Cerebellar nuclear complex (tissue), 1 donor: Measurements from ENCODE around the gene CRTC3.

Experiments used
- DNase-seq, 2 experiments: peaks; one replicate each; lab custom pipeline; 2025; lab: John Stamatoyannopoulos, UW

The CRTC3 gene

DNA sequence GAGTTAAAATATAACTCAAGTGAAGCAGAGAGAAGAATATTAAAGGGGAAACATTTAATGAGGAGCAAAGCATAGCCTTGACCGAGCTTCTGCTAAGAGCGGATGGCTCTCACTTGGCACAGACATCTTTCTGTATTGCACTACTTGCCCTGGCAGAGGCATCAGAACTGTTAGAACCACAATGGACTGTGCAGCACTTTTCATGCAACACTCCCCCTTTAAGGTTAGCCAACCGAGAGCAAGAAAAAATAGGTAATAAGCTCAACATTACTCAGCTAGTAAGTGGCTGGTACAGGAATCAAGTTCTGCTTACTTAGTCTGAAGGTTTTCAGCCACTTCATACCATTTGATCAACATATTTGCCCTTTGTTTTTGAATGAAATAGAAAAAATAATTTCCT is 33.7 kb downstream of the CRTC3 start:
- no peak for DNase-seq

DNA sequence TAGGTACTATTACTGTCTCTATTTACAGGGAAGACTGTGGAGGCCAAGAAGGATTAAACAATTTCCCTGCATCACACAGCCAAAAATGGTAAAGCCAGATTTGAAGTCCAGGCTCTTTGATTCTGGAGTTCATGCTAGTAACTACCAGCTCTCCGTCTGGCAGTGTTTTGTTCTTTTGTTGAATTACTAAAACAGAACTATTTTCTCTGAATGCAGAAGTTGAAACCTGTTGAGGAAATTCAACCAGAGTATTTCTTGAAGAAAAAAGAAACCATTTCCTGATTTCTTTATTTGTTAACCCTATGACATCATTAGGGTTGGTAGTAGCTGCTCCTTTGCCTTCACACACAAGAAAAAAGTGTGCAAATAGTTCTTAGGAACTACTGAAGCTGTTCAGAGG is 34.3 kb downstream of the CRTC3 start:
- DNase-seq: no peak

DNA sequence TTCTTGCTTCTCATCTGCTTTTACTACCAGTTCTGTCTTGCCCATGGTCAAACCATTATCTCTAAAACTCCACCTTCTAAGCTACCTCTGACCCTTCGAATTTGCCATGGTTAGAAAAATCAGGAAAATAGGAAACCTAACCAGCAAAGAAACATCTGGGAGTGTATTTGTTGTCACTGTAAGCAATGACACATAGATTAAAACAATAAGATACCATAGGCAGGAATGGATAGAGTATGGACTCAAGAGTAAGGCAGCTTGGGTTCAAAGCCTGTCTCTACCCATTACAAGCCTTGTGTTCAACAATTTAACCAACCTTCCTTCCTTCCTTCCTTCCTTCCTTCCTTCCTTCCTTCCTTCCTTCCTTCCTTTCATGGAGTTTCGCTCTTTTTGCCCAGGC is 34.9 kb downstream of the CRTC3 start:
- no peak for DNase-seq

DNA sequence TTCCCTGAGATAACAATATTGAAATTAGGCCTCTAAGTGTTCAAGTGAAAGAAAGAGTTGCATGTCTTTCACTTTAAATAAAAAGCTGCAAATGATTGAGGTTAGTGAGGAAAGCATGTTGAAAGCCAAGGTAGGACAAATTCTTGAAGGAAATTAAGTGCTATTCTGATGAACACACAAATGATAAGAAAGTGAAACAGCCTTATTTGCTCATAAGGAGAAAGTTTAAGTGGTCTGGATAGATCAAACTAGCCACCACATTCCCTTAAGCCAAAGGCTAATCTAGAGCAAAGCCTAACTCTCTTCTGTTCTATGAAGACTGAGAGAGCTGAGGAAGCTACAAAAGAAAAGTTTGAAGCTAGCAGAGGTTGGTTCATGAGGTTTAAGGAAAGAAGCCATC is 36.1 kb downstream of the CRTC3 start:
- no peak for DNase-seq

DNA sequence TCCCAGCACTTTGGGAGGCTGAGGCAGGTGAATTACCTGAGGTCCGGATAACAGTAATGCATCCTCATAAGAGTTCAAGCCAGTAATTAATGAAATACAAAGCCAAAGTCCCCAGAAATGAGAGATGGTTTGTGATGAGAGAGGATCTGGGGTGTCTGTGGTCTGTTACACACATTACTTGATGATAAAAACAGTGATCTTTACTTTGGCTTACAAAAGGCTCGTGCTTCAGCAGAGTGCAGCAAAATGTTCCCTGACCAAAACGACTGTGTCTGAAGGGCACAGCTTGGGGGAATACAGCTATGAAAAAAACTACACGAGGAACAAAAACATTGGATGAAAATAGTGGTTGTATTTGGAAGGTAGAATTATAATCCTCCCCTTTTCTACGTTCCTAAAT is 40.9 kb downstream of the CRTC3 start:
- no peak for DNase-seq

DNA sequence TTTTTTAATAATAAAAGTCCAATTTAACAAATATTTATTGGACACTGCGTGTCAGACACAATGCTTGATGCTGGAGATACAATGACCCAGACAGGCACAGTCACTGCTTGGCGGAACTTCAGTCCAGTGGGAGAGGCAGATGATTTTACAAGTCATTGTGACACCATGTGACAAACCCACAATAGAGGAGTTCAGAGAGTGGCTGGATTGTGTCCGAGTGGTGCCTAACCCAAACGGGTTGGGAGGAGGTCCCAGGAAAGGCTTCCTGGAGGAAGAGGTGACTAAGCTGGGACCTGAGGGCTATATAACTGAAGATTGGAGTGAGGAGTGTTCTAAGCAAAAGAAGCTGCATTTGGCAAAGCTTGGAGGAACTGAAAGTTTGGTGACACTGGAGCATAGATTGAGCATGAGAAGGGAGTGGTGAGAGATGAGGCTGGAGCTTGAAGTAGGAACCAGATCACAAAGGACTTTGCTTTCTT is 41.4 kb downstream of the CRTC3 start:
- DNase-seq: no peak

DNA sequence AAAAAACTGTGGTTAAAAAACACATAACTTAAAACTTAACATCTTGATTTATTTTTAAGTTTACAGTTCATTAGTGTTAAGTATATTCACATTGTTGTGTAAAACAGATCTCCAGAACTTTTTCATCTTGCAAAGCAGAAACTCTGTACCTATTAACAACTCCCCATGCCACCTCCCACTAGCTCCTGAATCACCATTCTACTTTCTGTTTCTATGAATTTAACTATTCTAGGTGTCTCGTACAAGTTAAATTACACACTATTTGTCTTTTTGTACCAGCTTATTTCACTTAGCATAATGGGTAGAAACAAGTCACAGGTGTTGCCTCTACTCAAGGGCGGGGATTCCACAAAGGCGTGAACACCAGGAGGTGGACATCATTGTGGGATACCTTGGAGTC is 43.2 kb downstream of the CRTC3 start:
- no peak for DNase-seq

DNA sequence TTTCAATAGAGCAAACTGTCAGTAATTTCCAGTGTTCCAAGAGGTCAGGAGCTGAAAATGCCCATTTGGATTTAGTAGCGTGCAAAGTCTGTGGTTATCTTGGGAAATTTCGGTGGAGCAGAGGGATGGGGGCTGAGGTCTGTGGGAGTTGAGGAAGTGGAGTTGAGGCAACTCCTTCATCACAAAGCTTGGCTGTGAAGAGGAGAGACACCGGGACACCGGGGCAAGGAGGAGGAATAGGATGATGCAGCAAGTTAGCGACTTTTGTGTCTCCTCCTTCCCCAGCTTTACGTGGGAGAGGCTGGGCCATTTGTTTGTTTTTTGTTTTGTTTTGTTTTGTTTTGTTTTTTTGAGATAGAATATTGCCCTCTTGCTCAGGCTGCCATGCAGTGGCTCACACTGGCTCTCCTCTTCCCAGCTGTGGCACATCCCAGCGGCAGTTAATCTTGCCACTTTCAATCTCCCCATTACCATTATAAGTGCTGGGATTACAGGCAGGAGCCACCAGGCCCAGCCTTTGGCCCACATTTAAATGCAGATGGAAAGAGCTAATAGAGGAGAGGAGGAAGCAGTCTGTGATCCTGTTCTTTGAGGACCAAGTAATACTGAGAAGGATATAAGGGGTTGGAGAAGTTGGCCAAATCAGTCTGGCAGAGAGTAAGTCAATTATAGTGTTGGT is 47.1 kb downstream of the CRTC3 start:
- no peak for DNase-seq

DNA sequence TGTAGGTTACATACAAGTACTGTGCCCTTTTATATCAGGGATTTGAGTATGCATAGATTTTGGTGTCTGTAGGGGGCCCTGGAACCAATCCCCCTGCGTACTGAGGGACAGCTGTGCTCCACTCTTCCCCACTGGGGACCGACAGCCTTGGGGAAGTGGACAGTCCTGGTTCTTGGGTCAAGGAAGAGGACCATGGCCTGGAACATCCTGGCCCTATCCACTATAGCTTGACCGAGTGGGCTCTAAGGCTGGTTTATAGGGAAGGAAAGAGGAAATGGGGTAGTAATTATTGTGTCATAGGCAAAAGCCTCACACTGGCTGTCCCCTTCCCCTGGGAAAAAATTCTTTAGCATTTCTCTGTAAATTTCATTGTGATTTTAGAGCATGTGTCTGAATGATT is 49.5 kb downstream of the CRTC3 start:
- DNase-seq: no peak

DNA sequence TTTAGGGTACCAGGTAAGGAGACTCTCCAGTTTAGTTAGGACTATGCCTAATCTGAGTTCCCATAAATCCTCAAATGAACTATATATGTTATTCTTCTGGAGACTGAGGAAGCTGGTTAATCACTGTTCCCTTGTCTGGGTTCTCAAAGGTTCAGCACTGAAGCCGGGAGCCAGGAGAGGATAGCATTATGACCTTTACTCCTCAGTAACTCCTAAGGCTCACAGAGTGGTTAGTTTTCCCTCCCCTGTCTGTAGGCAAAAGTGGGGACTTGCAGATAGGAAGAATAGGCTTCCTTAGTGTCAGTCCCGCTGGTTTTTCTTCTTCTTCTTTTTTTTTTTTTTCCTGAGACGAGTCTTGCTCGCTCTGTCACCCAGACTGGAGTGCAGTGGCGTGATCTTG is 50.4 kb downstream of the CRTC3 start:
- no peak for DNase-seq

DNA sequence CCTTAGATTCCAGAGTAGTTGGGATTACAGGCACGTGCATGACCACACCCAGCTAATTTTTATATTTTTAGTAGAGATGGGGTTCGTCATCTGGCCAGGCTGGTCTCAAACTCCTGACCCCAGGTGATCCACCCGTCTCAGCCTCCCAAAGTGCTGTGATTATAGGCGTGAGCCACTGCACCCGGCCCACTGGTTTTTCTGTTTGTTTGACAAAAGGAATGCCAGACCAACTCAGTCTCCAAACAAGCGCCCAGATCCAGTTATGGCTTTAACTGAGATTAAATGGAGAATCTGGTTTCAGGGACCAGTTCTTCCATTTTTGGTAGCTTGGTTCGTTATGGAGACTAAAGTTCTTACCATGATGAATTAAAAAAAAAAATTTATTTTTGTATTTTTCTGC is 50.8 kb downstream of the CRTC3 start:
- DNase-seq: no peak

DNA sequence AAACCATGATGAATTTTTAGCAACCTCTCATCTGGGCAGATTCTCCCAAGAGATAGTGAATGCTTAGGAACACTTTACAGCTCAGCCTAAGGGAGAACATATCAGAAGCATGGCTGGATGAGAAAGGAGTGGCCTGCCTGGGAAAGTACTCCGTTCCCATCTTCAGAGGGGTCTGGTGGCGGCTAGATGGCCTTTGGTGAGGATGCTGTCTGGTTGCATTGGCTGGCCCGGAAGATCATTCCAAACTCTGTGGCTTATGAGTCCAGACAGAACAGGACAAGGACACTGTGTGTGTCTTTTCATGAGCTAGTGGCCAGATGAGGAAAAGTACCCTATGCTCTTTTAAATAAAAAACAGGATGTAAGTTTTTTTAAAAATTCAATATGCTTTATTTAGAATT is 51.2 kb downstream of the CRTC3 start:
- DNase-seq: no peak

DNA sequence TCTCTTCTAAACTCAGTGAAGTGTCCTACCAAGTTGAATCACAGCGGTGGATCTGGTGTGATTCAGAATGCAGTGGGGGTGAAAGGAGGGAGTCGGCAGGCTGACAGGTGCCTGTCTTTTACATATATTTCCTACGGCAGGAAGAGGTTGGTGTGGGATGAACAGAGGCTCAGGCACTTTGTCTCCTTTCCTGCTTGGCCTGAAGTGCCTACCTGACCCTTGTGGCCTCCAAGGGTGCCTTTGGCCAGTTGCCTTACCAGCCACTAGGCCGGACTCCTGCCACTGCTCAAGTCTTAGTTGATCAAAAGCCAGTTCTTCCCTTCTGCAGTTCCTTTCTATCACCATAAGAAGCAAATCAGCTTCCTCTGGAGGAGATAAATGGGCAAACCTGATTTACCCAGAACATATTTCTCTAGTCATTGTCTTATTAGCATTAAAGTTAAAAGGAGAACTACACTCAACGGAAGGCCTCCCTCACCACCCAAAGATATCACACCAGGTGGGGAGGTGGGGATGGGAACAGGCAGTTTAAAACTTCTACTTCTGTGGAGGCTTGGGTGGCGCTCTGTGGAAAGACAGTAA is 52.1 kb downstream of the CRTC3 start:
- no peak for DNase-seq

DNA sequence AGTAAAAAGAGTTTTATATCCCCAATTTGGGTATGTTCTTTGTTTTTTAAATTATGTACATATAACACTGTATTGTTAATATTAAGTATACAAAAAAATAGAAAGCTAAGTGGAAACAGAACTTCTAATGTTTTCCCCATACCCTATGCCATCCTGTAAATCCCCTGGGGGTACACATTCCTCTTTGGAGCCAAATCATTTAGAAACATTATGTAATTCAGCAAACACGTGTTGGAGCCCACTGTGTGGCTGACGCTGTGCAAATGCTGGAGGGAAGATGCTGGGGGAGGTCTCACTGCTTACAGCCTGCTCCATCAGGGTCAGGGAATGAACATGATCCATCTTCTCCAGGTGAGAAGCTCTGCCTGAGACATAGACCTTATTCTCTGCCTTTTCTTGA is 52.8 kb downstream of the CRTC3 start:
- DNase-seq: no peak

DNA sequence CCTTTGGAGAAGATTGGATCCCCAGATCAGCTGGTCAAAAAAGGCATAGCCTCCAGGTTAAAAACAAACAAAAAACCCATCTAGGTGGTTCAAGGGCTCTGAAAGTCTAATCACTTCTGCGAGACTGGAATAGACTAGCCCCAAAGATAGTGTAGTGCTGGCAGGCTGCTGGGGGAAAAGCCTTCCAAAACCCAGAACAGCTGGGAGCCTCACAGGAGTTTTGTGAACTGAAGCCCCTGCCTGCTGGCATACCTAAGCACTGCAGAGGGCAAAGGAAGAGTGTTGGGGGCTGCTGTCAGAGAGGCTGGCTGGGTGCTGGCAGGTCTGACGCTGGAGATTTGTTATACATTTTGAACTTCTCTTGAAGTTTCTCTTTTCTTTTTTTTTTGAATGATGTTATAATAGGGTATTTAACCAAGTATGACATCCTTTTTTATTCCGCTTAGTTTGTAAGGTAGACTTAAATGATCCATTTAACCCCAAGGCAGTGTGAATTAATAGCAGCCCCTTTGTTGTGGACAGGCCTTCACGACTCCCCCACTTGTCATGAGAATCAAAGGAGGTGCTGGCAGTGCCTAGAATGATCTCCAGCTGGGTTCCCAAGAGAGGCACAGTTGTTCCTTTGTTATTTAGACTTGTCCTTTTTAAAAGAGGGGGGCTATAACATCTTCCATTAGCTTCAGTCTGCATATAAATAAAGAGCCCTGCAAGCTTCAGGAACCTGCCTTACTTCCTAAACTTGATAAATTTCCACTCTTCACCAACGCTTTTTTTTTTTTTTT is 53.9 kb downstream of the CRTC3 start:
- DNase-seq: no peak

DNA sequence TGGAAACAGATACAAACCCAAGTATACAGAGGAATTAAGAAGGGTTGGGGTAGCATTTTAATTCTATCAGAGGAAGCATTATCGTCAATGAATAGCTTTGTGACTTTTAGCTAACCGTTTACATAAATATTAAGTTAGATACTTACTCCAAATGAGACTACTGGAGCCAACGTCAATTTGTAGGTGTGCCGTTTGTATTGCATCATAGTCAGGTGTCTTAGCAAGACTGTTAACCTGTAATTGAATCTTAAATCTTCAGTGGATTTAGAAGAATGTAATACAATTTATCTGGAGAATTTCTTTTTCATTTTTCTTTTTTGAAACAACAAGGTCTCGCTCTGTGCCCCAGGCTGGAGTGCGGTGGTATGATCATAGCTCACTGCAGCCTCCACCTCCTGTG is 55.1 kb downstream of the CRTC3 start:
- DNase-seq: no peak

DNA sequence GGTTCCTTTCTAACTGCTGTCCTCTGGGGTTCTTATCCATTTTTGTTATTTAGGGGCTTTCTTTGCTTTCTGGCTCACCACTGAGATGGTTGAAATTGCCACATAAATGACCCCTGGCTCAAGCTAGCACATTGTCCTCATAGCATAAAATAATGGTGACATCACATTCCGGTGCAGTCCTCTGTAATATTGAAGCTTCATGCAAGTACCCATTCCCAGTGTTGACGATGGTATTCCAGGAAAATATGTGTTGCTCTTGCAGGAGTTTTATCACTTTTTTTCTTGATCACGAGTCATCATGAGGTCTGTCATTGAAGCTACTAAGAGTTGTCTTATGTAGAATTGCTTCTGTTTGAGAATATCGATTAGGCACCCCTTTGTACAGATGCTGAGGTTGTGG is 56.1 kb downstream of the CRTC3 start:
- no peak for DNase-seq

DNA sequence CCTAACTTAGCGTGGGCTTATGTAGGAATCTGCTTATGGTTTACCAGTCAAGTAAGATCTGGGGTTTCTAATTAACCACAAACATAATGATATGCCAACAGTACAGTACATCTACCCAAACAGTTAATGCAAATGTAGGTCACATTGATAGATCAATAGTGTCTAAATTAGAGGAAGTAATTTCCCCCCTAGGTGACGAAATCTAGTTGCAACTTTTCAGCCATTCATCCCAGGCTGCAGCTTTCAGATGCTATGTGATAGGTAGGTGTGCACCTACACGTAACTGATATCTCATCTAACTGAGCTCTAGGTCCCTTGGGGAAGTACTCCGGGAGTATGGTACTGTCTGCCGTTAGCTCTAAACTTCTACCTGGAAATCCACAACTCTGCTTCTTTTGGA is 57.2 kb downstream of the CRTC3 start:
- no peak for DNase-seq

DNA sequence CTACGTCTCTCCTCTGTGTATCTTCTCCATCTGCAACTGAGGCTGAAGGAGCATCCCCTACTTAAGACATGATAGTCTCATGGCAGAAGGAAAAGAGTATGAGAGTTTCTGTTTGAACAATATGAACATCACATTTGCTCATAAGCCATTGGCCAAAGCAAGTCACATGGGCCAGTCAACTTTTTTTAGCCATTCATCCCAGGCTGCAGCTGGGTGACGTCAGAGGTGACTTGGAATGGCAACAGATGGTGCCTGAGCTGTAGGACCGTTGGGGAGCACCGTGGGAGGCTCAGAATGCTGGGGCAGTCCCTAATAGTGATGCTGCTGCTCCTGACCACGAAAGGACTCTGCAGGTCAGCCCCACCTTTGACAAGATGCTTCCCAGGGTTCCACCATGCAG is 58.7 kb downstream of the CRTC3 start:
- no peak for DNase-seq

DNA sequence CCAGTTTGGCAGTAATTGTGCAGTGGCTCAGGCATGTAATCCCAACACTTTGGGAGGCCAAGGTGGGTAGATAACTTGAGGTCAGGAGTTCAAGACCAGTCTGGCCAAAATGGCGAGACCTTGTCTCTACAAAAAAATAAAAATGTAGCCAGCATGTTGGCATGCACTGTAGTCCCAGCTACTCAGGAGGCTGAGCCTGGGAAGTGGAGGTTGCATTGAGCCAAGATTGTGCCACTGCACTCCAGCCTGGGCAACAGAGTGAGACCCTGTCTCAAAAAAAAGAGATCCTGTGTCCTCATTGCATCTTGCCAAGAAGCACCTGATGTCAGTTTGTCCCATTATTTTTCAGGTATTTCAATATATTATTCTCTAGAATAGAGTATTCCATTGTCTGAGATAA is 61.8 kb downstream of the CRTC3 start:
- no peak for DNase-seq

DNA sequence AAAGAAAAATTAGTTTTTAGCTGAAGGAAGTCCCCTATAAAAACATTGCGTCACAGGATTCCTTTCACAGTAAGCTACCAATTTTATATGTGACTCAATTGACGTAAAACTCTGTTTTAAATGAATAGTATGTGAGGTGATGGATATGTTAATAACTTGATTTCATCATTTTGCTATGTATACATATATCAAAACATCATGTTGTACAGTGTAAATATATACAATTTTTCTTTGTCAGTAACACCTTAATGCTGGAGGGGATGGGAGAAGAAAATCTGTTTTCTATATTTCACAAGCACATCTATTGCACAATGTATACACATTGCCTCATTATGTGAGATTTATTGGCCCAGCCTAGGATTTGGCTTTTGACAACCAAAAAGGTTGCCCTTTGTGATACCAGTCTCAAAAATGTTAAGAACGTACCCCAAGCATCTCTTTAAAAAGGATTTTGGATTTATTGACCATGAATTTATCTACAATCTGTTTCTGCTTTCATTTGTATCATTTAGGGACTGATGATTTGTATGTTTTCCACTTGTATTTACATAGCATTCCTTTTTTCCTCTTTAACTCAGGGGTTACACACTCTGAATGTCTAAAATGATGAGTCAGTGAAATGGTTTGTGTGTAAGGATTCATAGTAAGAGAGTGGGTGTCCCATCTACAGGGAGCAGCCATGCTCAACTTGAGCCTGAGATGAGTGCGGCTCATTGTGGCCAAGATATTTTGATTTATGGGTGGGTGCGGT is 62.6 kb downstream of the CRTC3 start:
- no peak for DNase-seq

DNA sequence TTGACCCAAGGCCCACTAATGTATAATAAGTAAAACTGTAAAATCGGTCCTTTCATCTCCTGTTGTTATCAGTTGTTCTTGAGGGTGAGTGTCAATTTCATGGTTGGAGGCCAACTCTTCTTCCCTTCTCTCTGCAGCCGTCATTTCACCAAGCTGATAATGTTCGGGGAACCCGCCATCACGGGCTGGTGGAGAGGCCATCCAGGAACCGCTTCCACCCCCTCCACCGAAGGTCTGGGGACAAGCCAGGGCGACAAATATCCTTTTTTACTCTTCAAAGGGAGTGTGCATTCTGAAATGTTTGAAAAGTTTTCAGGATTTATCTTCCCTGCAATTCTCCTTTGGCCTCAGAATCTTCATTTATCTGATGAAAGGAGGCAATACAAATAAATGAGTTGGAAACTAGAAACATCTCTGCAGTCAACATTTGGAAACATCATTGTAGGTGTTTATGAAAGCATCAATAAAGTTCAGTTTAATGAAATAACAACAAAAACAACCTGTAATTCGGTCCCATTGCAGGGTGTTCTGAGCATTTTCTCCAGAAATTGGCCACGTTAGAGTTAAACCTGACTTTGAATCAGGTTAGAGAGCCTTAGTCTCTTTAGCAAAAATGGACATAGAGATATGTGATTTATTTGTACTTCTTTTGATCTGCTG is 63.9 kb downstream of the CRTC3 start:
- no peak for DNase-seq
